ENCODE measurements around the gene EYS.

The EYS gene

DNA sequence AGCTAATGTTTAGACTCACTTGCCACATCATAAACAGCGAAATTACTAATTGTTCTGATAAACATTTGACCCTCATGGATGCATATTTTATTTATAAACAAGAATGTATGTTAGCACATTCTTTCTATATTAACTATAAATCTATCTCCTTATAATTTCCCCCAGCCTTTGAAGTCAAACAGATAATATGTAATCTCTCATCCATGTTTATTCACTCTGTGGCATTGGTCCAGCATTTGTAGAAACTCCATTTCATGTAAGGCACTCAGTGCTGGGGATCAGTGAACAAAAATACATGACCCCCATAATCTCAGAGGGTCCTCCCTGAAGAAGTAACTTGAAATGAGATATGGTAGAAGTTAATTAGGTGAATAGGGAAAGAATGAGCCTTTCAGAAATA is 856.9 kb downstream of the EYS start:
- no peaks in the 10 kb centered on the region for H3K4me1 Mint-ChIP-seq
- no peak overlapping the region for H3K27ac Mint-ChIP-seq
- H3K9me3 Mint-ChIP-seq = peaks cover 13% of the 10 kb centered on the region
- no peak overlapping the region for H3K4me3 Mint-ChIP-seq
- CTCF ChIA-PET = no interaction called here
- DNase-seq = no peak
- H3K36me3 Mint-ChIP-seq = no peaks in the 10 kb centered on the region
- no peaks in the 10 kb centered on the region for H3K27me3 Mint-ChIP-seq

DNA sequence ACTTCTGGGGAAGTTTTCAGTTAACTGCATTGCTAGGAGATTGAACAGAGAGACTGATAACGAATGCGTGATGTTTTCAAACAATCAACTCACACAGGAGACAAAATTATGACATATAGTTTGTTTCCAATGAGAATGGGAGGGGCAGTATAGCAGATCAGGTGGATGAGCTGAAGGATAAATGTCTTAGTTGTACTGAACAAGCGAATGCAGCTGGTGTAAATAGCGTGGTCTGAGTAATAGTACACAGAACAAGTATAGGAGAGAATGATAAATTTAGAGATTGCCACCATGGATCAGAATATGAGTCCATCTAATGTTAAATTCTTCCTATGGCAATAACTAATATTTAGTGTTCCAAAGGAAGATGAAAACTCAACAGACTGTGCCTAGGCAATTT is 858.6 kb downstream of the EYS start:
- Mint-ChIP-seq H3K27me3 (no peaks in the 10 kb centered on the region), H3K4me1 (no peaks in the 10 kb centered on the region), H3K36me3 (no peaks in the 10 kb centered on the region), H3K4me3 (no peak overlapping the region), H3K9me3 (peaks cover 10% of the 10 kb centered on the region), H3K27ac (no peak overlapping the region)
- no peak for DNase-seq
- CTCF ChIA-PET = no interaction called here

DNA sequence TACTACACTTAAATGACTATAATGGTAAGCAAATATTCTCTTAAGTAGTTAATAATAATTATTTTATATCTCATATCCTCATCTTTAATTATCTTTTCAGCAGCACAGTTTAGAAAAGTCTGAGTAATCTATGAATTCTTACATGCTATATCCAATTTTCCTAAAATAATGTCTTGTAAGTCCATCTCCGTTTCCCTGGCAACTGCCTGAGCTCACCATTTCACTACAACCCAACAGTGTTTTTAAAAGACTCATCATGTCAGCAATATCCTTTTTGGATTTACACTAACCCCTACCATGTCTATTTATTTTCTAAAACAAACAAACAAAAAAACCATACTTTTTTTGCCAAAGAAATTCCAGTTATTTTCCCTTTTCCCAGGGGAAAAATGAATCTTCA is 859.6 kb downstream of the EYS start:
- Mint-ChIP-seq H3K9me3 (peaks cover 6% of the 10 kb centered on the region), H3K4me3 (no peak overlapping the region), H3K27ac (no peak overlapping the region), H3K36me3 (no peaks in the 10 kb centered on the region), H3K27me3 (no peaks in the 10 kb centered on the region), H3K4me1 (no peaks in the 10 kb centered on the region)
- CTCF ChIA-PET = no interaction called here
- DNase-seq = no peak

DNA sequence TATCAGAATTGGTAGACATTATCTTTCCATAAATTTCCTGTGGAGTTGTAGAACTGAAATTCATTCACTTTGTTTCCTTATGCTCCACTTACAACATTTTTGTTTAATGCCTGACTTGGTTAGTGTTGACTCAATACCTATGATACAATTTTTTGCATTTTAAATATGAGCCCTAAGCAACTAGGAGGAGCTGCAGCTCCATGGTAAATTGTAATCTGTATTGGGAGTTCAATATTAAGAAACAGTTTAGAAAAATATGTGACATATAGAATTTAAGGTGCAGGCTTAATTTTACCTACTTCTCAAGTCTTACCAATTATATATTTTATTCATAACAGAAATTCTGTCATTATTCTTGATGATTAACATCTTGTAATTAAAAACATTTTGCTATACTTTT is 868.3 kb downstream of the EYS start:
- Mint-ChIP-seq H3K36me3 (no peaks in the 10 kb centered on the region), H3K4me1 (no peaks in the 10 kb centered on the region), H3K27me3 (no peaks in the 10 kb centered on the region), H3K27ac (no peak overlapping the region), H3K4me3 (no peak overlapping the region), H3K9me3 (peaks cover 1% of the 10 kb centered on the region)
- no peak for DNase-seq
- CTCF ChIA-PET = no interaction called here

DNA sequence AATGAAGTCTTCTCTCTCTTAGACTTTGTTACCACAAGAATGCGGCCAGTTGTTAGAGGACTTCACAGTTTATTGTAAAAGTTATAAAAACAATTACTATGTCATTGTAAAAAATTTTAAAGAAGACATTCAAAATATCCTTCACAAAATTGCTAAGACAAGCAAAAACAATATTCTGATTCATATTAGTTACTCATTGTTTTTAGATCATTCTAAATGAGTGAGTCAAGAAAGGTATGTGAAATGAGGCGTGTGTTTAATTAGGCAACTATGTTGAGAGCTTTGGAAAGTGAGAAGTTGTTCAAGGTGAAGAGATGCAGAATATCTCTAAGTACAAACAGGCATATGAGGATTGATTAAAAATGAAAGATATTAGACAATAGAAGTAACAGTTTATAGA is 875.3 kb downstream of the EYS start:
- no peaks in the 10 kb centered on the region for H3K27me3 Mint-ChIP-seq
- H3K36me3 Mint-ChIP-seq = no peaks in the 10 kb centered on the region
- DNase-seq = no peak
- CTCF ChIA-PET = no interaction called here
- H3K27ac Mint-ChIP-seq = no peak overlapping the region
- H3K4me3 Mint-ChIP-seq = no peak overlapping the region
- H3K4me1 Mint-ChIP-seq = no peaks in the 10 kb centered on the region
- H3K9me3 Mint-ChIP-seq = no peaks in the 10 kb centered on the region

DNA sequence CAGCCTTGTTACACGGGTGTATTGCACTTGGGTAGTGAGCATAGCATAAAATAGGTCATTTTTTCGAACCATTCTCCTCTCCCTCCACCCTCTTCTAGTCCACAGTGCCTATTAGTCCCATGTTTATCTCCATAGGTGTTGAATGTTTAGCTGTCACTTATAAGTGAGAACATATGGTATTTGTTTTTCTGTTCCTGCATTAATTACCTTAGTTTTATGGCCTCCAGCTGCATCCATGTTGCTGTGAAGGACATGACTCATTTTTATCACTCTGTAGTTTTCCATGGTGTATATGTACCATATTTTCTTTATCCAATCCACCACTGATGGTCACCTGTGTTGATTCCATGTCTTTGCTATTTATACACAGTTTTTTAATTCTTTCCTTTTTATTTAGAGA is 889.5 kb downstream of the EYS start:
- CTCF ChIA-PET = no interaction called here
- Mint-ChIP-seq H3K9me3 (peaks cover 10% of the 10 kb centered on the region), H3K4me3 (no peak overlapping the region), H3K36me3 (no peaks in the 10 kb centered on the region), H3K27ac (no peak overlapping the region), H3K27me3 (no peaks in the 10 kb centered on the region), H3K4me1 (no peaks in the 10 kb centered on the region)
- no peak for DNase-seq

DNA sequence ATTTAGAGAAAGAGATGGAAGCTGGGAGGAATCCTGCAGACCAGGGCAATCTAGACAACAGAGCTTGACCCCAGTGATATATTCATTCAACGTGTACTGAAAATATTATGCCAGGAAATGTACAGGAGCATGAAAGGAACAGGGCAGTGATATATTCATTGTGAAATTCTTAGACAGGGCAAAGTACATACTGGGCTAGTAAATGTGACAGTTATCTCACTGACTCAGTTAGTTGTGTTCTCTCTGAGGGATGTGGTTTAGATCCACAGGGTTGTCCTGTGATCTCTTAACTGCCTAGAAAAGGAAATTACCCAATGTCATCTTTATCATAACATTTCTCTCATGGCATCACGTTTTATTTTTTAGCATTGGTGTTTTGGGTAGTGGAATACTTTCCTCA is 891.3 kb downstream of the EYS start:
- Mint-ChIP-seq H3K4me3 (no peak overlapping the region), H3K9me3 (peaks cover 6% of the 10 kb centered on the region), H3K27ac (no peak overlapping the region), H3K36me3 (no peaks in the 10 kb centered on the region), H3K27me3 (no peaks in the 10 kb centered on the region), H3K4me1 (no peaks in the 10 kb centered on the region)
- CTCF ChIA-PET = no interaction called here
- DNase-seq = no peak

DNA sequence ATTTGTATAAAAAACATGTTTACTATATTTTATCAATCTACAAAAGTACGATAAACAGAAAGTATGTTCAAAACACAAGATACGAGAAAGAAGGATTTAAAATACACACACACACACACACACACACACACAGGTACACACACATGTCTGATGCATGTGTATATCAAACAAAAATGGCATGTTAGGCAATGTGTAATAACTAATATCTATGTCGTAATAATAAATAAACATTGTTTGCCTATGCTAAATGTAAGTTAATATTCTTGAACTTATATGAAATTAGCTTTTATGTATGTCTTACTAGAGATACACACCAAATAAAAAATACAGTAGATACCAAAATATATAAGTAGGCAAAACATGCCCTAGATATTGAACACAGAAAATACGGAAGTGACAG is 894.9 kb downstream of the EYS start:
- CTCF ChIA-PET = no interaction called here
- no peak for DNase-seq
- H3K27ac Mint-ChIP-seq = no peak overlapping the region
- no peaks in the 10 kb centered on the region for H3K36me3 Mint-ChIP-seq
- peaks cover 2% of the 10 kb centered on the region for H3K9me3 Mint-ChIP-seq
- H3K27me3 Mint-ChIP-seq = no peaks in the 10 kb centered on the region
- H3K4me1 Mint-ChIP-seq = no peaks in the 10 kb centered on the region
- no peak overlapping the region for H3K4me3 Mint-ChIP-seq

DNA sequence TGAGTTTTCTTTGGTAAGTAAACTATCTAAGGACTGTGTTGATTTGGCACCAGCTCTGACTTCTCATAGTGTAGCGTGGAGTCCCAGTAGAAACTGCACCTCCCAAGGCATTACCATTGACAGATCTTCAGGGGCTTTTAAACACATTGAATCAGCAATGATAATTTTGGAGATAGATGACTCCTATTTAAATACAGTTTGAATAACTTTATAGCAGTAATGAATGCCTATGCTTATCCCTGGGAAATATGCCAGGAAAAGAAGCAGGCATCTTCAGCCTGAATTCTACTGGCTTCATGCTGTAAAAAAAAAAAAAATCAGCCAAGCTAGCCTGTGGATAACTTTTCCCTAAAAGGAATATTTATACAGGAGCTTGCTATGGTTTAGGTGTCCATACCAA is 895.9 kb downstream of the EYS start:
- CTCF ChIA-PET = no interaction called here
- DNase-seq = no peak
- H3K27ac Mint-ChIP-seq = no peak overlapping the region
- no peaks in the 10 kb centered on the region for H3K4me1 Mint-ChIP-seq
- H3K4me3 Mint-ChIP-seq = no peak overlapping the region
- peaks cover 2% of the 10 kb centered on the region for H3K9me3 Mint-ChIP-seq
- H3K27me3 Mint-ChIP-seq = no peaks in the 10 kb centered on the region
- no peaks in the 10 kb centered on the region for H3K36me3 Mint-ChIP-seq

DNA sequence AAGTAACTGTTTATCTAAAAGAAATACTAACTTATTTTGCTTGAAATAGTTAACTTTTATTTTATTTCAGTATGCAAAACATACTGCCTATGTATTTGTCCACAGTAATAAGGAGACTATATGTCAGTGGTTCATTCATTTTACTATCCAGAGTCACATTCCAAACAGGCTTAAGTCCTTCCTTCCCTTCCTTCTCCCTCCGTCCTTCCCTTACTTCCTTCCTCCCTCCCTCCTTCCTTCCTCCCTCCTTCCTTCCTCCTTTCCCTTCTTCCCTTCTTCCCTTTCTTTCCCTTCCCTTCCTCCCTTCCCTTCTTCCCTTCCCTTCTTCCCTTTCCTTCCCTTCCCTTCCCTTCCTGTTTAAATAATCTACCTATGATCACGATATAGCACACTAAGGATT is 899.2 kb downstream of the EYS start:
- CTCF ChIA-PET = no interaction called here
- H3K4me3 Mint-ChIP-seq = no peak overlapping the region
- H3K9me3 Mint-ChIP-seq = peaks cover 2% of the 10 kb centered on the region
- no peak for DNase-seq
- no peaks in the 10 kb centered on the region for H3K27me3 Mint-ChIP-seq
- no peak overlapping the region for H3K27ac Mint-ChIP-seq
- H3K4me1 Mint-ChIP-seq = no peaks in the 10 kb centered on the region
- H3K36me3 Mint-ChIP-seq = no peaks in the 10 kb centered on the region

DNA sequence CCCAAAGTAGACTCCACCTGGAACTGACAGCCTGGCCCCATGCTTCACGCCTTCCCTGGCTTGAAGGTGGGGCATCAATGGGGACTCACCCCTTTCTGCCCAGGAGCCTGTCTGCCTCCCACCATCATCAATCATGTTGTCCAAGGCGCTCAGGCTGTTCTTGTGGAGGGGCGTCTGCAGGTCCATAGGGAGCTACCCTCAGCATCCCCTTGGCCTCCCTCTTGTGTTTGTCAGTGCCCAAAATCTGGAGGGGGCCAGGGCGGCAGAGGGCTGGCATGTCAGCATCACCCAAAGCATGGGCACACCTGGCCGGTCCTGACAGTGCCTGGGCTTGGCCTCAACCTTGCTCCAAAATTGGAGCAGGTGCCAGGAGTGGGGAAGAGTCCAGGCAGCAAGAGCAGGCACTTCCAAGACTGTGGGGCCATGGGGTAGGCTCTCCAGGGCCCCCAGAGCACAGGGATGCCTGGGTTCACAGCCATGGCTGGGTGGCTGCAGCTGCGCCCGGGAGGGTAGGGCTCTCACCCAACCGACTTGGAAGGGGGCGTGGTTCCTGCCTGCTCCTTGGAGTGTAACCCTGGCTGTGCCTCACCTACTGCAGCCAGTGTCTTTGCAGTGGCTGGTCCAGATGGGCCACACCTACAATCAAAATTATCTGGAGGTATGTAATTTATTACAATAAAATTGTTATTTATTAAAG is 903.4 kb downstream of the EYS start:
- no peak for DNase-seq
- Mint-ChIP-seq H3K4me1 (no peaks in the 10 kb centered on the region), H3K36me3 (no peaks in the 10 kb centered on the region), H3K27me3 (no peaks in the 10 kb centered on the region), H3K9me3 (no peaks in the 10 kb centered on the region), H3K4me3 (no peak overlapping the region), H3K27ac (no peak overlapping the region)
- CTCF ChIA-PET = no interaction called here

DNA sequence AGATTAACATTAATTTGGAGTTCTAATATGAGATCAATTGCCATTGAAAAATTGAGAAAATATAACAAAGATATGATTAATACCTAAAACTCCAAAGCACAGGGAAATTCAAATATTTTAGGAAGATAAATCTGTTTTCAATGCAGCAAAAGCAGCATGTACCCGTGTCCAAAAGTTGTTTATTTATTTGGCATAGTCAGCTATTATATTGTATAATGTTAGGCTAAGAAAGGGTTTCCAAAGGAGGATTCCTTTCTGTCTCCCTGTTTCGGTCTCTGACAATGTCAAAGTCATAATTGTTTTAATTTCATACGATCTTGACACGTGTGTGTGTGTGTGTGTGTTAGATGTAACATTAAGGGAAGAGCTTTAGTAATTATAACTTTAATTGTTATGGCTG is 914.5 kb downstream of the EYS start:
- Mint-ChIP-seq H3K9me3 (peaks cover 3% of the 10 kb centered on the region), H3K27me3 (no peaks in the 10 kb centered on the region), H3K36me3 (no peaks in the 10 kb centered on the region), H3K4me3 (no peak overlapping the region), H3K27ac (no peak overlapping the region), H3K4me1 (no peaks in the 10 kb centered on the region)
- no peak for DNase-seq
- CTCF ChIA-PET = no interaction called here

DNA sequence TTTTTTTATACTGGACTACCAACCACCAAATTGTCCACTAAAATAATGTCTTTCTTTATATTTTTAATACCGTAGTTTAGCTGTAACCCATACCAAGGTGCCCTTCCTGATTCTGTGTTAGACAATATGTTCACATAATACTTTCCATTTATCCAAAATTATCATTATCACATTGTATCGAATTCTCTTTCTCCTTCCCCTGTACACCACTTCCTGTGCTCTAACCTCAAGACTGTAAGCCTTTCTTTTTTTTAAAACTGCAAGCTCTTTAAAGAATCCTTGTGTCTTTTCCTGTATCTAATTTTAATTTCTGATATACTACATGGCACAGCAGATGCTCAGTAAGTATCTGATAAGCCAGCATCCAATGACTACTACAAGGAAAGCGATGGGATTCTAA is 917.5 kb downstream of the EYS start:
- H3K4me3 Mint-ChIP-seq = no peak overlapping the region
- no peak overlapping the region for H3K27ac Mint-ChIP-seq
- CTCF ChIA-PET = no interaction called here
- no peaks in the 10 kb centered on the region for H3K36me3 Mint-ChIP-seq
- peaks cover 5% of the 10 kb centered on the region for H3K9me3 Mint-ChIP-seq
- H3K4me1 Mint-ChIP-seq = no peaks in the 10 kb centered on the region
- no peak for DNase-seq
- H3K27me3 Mint-ChIP-seq = no peaks in the 10 kb centered on the region

DNA sequence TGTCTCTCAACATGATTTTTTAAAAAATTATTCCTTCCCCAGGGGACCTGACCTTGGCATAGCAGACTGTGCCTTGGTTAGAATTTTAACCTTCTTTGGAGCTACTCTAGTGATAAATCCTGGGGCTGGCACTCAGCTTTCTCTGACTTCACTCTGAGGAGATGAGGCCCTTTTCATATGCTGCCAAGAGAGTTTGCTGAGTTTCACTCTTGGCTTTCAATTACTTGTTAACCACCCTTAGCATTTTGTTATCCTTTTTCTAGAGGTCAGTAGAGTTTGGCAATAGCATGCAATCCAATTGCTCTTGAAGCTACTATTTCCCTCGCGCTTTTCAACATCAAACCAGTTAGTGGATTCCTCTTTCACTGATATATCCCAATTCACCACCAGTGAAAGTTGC is 920.3 kb downstream of the EYS start:
- H3K36me3 Mint-ChIP-seq = no peaks in the 10 kb centered on the region
- no peaks in the 10 kb centered on the region for H3K27me3 Mint-ChIP-seq
- no peak overlapping the region for H3K27ac Mint-ChIP-seq
- no peak for DNase-seq
- no peak overlapping the region for H3K4me3 Mint-ChIP-seq
- no peaks in the 10 kb centered on the region for H3K4me1 Mint-ChIP-seq
- peaks cover 7% of the 10 kb centered on the region for H3K9me3 Mint-ChIP-seq
- CTCF ChIA-PET = no interaction called here

DNA sequence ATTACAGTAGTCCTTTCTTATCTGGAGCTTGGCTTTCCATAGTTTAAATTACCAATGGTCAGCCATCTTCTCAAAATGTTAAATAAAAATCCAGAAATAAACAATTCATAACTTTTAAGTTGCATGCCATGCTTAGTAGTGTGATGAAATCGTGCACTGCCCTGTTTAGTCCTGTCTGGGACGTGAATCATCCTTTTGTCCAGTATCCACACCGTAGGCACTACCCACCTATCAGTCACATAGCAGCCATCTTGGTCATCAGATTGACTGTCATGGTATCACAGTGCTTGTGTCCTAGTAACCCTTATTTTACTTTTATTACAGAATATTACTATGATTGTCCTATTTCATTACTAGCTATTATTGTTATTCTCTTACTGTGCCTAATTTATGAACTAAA is 924.1 kb downstream of the EYS start:
- CTCF ChIA-PET = no interaction called here
- Mint-ChIP-seq H3K27ac (no peak overlapping the region), H3K36me3 (no peaks in the 10 kb centered on the region), H3K4me1 (no peaks in the 10 kb centered on the region), H3K9me3 (peaks cover 13% of the 10 kb centered on the region), H3K27me3 (no peaks in the 10 kb centered on the region), H3K4me3 (no peak overlapping the region)
- no peak for DNase-seq

Data from activated naive CD4-positive, alpha-beta T cell treated with anti-CD3 and anti-CD28 coated beads, Interleukin-2, amount 10 ng/mL, durations not matched to agents 7 days and 5 days (primary cell).